MCF 10A (cell line): ENCODE data around the gene CACNG5. TPM values are rescaled to one million over a fixed set of nuclear protein-coding genes. Genes with fewer than 3 reads are reported as not detected.

ENCODE experiments used
- BruUV-seq: library from RNA; stranded (reverse); fragments of 400-500 nt; replicated peaks from 2 replicates; lab custom pipeline; 2021; lab: Mats Ljungman, UMichigan
- CTCF ChIA-PET: fragments of 300-600 bp; sonication (Branson Sonifier 250); formaldehyde crosslinking; extraction: SDS; loops from one replicate; lab custom pipeline; 2021; ENCODE audit warnings: antibody characterized with exemption, inconsistent platforms; lab: Yijun Ruan, JAX
- POLR2A ChIA-PET: fragments of 300-600, 350-650 bp; sonication (Branson Sonifier 250); formaldehyde crosslinking; extraction: SDS; loops from one replicate; lab custom pipeline; 2020; ENCODE audit warnings: antibody characterized with exemption, inconsistent platforms; lab: Yijun Ruan, JAX
- DNase-seq: peaks from one replicate; pipeline ENCODE4 v3.0.0-alpha.2; 2018; ENCODE audit not compliant: unreplicated experiment
- H3K27ac Mint-ChIP-seq: one replicate; pipeline ENCODE4 v1.8.0; 2022; ENCODE audit warnings: mild to moderate bottlenecking, low read depth, mixed read lengths; ENCODE audit not compliant: unreplicated experiment
- H3K27me3 Mint-ChIP-seq: one replicate; pipeline ENCODE4 v1.8.0; 2022; ENCODE audit warnings: mixed read lengths; ENCODE audit not compliant: insufficient read depth, unreplicated experiment
- H3K36me3 Mint-ChIP-seq: one replicate; pipeline ENCODE4 v1.8.0; 2022; ENCODE audit warnings: mild to moderate bottlenecking, moderate library complexity, mixed read lengths; ENCODE audit not compliant: insufficient read depth, unreplicated experiment
- H3K4me1 Mint-ChIP-seq: one replicate; pipeline ENCODE4 v1.8.0; 2022; ENCODE audit warnings: mixed read lengths; ENCODE audit not compliant: insufficient read depth, unreplicated experiment
- H3K4me3 Mint-ChIP-seq: one replicate; pipeline ENCODE4 v1.8.0; 2022; ENCODE audit warnings: mild to moderate bottlenecking, moderate library complexity, mixed read lengths; ENCODE audit not compliant: unreplicated experiment
- H3K9me3 Mint-ChIP-seq: one replicate; pipeline ENCODE4 v1.8.0; 2022; ENCODE audit warnings: mixed read lengths; ENCODE audit not compliant: unreplicated experiment
- intact Hi-C: fragments of 100-400 bp; cut with micrococcal nuclease; formaldehyde crosslinking; loops from 2 replicates; pipeline ENCODE4 v1.14.1; 2022
- total RNA-seq: library from RNA; stranded (reverse); gene quantifications from 2 replicates; pipeline ENCODE4 v1.2.3, GENCODE V29; 2022
- TF ChIP-seq, protein P1 (sequence below): fragments of 200-600 bp; IDR thresholded peaks from one replicate; pipeline ENCODE4 v1.8.0; 2022; ENCODE audit warnings: antibody characterized with exemption, mild to moderate bottlenecking; ENCODE audit not compliant: unreplicated experiment

The CACNG5 gene
- total RNA-seq, 1 experiment from 2014 or later = not detected

- intact Hi-C loops = no loop called here
- H3K27ac Mint-ChIP-seq = no peak overlapping the region
- no peaks in the 10 kb centered on the region for H3K36me3 Mint-ChIP-seq
These were observed 27.7 kb upstream of the CACNG5 start for GRCh38 chr17:66807182-66807581.

DNA sequence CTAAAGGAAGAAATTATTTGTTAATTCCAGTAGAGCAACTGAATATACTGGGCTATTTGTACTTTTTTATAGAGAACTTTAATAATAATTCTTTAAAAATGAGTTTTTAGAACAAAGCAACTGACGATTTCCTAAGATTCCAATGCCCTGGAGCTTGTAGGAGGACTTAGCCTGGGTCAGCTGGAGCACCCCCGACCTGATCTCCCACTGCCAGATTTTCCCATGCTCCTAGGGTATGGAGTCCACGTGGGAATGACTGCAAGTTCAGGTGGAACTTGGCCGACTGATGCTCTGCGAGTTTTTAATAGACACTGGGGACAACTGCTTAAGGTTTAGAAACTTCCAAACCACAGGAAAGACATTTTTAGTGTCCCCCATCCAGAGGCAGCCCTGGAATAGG lies 25.5 kb upstream of the CACNG5 start:
- BruUV-seq = no TSS peak
- POLR2A ChIA-PET = no interaction called here
- H3K4me3 Mint-ChIP-seq = no peak overlapping the region
- TF ChIP-seq, protein P1, sequence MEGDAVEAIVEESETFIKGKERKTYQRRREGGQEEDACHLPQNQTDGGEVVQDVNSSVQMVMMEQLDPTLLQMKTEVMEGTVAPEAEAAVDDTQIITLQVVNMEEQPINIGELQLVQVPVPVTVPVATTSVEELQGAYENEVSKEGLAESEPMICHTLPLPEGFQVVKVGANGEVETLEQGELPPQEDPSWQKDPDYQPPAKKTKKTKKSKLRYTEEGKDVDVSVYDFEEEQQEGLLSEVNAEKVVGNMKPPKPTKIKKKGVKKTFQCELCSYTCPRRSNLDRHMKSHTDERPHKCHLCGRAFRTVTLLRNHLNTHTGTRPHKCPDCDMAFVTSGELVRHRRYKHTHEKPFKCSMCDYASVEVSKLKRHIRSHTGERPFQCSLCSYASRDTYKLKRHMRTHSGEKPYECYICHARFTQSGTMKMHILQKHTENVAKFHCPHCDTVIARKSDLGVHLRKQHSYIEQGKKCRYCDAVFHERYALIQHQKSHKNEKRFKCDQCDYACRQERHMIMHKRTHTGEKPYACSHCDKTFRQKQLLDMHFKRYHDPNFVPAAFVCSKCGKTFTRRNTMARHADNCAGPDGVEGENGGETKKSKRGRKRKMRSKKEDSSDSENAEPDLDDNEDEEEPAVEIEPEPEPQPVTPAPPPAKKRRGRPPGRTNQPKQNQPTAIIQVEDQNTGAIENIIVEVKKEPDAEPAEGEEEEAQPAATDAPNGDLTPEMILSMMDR = no peak
- CTCF ChIA-PET = no interaction called here
- no peak overlapping the region for H3K27ac Mint-ChIP-seq
- intact Hi-C loops = no loop called here
- no peaks in the 10 kb centered on the region for H3K9me3 Mint-ChIP-seq
- H3K4me1 Mint-ChIP-seq = no peaks in the 10 kb centered on the region
- H3K36me3 Mint-ChIP-seq = no peaks in the 10 kb centered on the region
- no peak for DNase-seq
- H3K27me3 Mint-ChIP-seq = peaks cover 23% of the 10 kb centered on the region

More at GRCh38 chr17:66807182-66807581, 27.7 kb upstream of the CACNG5 start:
- Mint-ChIP-seq H3K27me3 (peaks cover under 1% of the 10 kb centered on the region), H3K9me3 (no peaks in the 10 kb centered on the region), H3K4me3 (no peak overlapping the region), H3K4me1 (no peaks in the 10 kb centered on the region)
- DNase-seq = no peak
- POLR2A ChIA-PET = no interaction called here
- no TSS peak for BruUV-seq
- TF ChIP-seq, protein P1 = no peak
- CTCF ChIA-PET = no interaction called here

- no peak overlapping the region for H3K4me3 Mint-ChIP-seq
- no TSS peak for BruUV-seq
- ChIA-PET CTCF (no interaction called here), POLR2A (no interaction called here)
- TF ChIP-seq, protein P1 = no peak
- H3K9me3 Mint-ChIP-seq = no peaks in the 10 kb centered on the region
- H3K27me3 Mint-ChIP-seq = peaks cover 23% of the 10 kb centered on the region
- H3K36me3 Mint-ChIP-seq = no peaks in the 10 kb centered on the region
- DNase-seq = no peak
- intact Hi-C loops = no loop called here
- no peaks in the 10 kb centered on the region for H3K4me1 Mint-ChIP-seq
- H3K27ac Mint-ChIP-seq = no peak overlapping the region
These were observed 23.8 kb upstream of the CACNG5 start for GRCh38 chr17:66810951-66811682.

- no TSS peak for BruUV-seq
- Mint-ChIP-seq H3K27ac (no peak overlapping the region), H3K9me3 (no peaks in the 10 kb centered on the region), H3K27me3 (peaks cover 23% of the 10 kb centered on the region), H3K4me1 (no peaks in the 10 kb centered on the region), H3K4me3 (no peak overlapping the region), H3K36me3 (no peaks in the 10 kb centered on the region)
- TF ChIP-seq, protein P1 = no peak
- intact Hi-C loops = no loop called here
- ChIA-PET CTCF (no interaction called here), POLR2A (no interaction called here)
- DNase-seq = no peak
These were observed 23.2 kb upstream of the CACNG5 start for GRCh38 chr17:66811683-66812054.
